HG03097 (cell line): ENCODE measurements around the gene RCBTB2.
A peak's percentile ranks its signal among the peaks of the same experiment; 100 is the strongest.

Experiments used
- ATAC-seq: cut with Tn5 transposase; IDR thresholded peaks from one replicate; pipeline ENCODE4 v1.9.1; 2021; ENCODE audit not compliant: unreplicated experiment, low FRiP score

RCBTB2 gene

DNA sequence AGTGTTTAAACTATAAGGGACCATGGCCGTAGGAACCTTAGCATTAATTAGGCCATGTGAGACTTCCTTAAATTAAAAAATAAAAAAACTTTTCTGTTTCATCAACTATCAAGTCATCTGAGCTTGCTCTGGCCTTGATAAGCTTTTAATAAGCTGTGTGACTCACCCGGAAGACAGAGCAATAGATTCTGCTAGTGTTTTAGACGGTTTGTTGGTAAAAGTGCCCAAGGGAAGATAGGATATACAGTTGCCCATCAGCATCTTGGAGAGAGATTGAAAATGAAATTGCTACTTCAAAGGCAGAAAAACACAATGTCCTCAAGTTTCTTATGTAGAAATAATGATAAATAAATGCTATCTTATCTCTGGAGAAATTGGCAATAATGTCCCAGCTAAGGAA lies 31.2 kb upstream of the RCBTB2 start:
- ATAC-seq, result no peak

DNA sequence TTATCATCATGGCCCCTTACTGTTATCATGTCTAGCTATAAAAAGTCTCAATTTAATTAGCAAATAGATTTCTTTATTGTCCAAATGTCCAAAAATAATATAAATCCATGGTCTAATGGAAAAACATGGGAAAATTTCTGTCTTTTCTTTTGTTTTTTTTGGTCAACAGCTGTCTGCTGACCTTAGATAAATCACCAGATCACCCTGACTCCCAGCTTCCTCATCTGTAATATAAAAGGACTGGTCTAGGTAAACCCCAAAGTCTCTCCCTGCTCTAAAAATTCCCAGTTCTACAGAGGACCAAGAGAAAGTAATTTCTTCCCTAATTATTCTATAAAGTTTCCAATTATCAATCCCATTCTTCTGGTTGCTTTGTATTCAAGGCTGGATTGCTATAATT lies 30.7 kb upstream of the RCBTB2 start:
- ATAC-seq, result no peak

DNA sequence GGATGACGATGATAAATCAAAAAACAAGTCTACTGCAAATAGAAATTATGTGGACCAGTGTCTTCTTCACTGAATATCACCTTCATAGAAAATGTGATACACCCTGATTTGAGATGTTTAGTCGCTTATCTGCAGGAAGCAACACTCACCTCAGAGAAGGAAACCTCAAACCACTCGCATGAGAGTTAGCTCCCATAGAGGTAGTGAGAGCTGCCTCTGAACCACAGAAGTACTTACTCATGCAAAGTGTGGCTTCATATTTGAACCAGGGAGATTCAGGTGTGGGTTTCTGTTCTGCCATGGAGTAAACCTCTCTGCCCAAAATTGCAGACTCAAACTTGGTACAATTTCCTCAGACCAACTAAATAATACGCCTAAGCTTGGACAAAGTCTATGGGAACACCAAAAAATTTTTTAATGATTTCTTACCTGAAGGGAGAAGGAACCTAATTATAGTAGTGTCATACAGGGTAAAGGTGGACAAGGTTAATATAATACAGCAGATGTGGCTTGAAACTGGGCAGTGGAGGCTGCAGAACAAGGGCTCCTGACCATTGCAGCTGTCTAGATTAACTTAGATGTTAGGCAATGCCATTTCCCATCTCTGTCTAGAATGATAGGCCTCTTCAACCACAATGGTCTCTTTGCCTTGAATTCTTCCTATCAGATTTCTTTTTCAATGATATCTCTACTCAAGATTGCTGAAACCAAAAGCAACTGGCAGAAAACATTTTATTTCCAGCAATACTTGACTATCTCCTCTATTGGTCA lies 29.6 kb upstream of the RCBTB2 start:
- ATAC-seq, result peak; percentile 94

DNA sequence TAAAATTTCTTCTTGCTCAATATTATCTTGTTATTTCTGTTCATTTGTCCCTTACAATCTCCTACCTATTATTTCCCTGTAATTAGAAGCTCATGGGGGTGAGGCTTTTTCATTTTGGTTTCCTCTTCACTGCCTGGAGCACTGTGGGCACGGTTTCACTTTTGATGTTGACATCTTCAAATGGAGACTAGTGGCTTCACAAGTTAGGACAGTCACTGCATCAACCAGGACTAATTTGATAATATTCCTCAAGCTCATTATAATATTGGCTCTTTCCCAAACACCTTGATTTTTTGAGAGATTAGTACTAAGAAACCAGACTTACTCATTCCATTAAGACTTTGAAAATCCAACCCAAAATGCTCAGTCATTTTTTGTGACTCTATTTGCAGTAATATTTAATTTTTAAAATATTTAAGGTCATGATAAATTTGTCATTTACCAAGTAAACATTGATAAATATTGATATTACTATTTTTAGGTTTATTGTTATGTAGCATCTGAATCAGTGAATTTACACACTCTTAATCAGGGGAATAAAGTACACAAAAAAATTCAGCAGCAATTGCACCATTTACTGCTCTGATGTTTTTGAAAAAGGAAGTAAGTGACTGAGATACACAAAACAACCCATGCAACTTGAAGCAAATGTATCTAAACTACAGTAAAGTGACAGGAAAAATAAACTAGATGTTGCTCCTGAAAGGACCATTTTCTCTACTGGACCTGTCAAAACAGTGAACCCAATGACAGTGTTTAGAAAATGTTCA lies 28.8 kb upstream of the RCBTB2 start:
- peak; percentile 15 for ATAC-seq

DNA sequence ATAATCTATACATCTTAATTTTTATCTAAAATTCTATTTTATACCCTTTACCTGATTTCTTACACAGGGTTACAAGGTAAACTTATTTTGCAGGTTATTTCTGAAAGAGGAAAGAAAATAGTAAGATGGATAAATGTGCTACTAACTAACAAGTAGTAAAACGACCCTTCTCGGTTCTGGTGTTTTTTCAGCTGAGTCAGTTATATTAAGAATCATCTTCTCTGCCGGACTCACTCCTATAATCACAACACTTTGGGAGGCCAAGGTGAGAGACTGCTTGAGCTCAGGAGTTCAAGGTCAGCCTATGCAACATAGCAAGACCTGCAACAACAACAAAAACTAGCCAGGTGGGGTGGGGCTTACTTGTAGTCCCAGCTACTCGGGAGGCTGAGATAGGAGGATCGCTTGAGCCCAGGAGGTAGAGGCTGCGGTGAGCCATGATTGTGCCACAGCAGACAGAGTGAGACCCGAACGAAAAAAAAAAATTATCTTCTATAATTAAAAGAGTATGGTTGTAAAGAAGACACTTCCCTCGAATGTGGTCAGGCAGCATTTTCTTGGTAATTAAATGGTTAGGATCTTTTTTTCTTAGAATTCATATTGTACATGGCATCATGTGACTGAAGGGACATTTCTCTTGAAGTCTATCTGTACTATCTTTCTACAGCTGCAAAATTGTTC lies 27.9 kb upstream of the RCBTB2 start:
- ATAC-seq, result no peak

DNA sequence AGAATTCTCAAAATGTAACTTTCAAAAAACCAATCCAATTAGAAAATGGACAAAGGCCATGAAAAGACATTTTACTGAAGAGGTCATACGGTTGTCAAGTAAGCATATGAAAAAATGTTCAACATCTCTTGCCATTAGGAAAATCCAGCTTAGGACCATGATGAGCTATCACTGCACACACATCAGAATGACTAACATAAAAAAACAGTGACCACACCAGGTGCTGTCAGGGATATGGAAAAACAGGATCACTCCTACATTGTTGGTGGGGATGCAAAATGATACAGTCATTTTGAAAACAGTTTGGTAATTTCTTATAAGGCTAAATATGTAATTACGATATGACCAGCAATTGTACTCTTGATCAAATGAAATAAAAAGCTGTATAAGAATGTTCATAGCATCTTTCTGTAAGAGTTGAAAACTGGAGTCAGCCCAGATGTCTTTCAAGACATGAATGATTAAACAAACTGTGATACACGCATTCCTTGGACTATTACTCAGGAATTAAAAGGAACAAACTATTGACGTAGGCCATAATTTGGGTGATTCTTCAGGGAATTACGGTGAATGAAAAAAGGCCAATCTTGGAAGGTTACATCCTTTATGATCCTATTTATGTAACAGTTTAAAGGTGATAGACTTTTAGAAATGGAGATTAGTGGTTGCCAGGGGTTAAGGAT lies 26.9 kb upstream of the RCBTB2 start:
- ATAC-seq, result no peak

DNA sequence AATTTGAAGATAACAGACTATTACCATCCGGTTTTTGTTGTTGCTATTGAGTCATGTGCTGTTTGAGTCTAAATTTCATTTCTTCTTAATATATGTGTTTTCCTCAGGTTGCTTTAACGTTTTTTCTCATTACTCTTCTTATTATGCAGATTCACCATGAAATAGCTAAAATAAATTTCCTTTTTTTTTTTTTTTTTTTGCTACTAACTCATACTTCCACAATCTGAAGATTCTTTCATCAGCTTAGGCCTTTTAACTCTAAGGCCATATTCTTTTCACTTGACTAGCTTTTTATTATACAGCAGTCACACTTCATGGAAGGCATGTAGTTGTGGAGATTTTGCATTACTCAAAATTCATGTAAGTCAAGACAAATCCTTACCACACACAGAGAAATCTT lies 23.9 kb upstream of the RCBTB2 start:
- ATAC-seq, result no peak

DNA sequence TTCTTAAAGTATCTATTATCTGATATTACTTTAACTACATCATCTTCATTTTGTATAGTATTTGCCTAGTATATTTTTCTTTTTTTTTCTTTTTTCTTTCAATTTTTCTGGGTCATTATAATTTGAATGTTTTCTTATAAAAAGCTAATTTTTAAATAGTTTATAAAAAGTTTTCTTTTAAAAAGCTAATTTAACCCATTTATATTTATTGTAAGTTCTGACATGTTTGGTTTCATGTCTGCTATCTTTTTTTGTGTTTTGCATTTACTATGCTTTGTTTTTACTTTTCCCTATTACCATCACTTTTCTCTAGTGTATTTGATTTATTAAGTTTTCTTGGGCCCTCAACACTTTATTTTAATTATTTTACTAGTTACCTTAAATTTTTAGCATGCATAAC lies 22.6 kb upstream of the RCBTB2 start:
- ATAC-seq, result no peak

DNA sequence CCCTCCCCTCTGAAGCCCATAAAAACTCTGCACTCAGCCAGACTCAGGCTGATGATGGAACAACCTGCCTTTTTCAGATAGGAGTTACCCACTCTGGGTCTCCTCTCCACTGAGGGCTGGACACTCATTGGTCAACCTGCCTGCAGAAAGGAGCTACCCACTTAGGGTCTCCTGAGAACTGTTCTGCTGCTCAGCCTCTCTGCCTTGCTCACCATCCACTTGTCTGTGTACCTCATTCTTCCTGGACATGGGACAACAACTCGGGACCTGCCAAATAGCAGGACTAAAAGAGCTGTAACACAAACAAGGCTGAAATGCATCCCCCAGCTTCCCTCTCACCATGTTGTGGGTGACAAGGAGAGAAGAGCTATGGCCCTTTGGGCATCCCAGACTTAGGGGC lies 18.4 kb upstream of the RCBTB2 start:
- no peak for ATAC-seq

DNA sequence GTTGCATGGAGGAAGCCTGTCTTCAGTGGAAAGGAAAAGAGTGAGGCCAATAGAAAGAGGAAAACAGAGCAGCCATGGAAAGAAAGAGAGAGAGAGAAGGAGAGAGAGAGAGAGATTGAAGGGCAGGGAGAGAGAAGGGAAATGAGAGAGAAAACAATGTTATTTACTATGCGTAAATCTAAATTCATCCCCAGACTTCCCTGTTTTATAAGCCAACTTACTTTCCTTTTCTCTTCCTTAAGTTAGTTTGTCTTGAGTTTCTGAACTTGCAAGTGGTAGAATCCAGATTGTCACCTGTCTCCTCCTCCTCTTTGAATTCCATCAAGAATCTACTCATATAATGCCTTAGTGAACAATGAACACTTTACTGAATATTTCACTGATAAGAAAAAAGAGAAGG lies 16.8 kb upstream of the RCBTB2 start:
- ATAC-seq, result no peak

DNA sequence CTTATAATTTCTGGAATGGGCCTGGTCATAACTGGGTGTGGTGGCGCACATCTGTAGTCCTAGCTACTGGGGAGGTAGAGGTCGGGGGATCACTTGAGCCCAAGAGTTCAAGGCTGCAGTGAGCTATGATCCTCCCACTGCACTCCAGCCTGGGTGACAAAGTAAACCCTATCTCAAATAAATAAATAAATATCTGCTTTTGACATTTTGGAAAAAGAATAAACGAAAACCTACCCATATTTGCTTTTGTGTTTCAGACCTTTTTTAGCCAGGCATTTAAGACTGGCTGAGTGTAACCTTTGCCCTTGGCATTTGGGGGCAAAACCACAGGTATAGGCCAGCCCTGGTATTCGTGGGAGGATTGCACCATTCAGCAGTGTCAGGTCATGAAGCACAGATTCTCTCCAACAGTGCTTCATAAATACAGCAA lies 14.8 kb upstream of the RCBTB2 start:
- ATAC-seq, result no peak

DNA sequence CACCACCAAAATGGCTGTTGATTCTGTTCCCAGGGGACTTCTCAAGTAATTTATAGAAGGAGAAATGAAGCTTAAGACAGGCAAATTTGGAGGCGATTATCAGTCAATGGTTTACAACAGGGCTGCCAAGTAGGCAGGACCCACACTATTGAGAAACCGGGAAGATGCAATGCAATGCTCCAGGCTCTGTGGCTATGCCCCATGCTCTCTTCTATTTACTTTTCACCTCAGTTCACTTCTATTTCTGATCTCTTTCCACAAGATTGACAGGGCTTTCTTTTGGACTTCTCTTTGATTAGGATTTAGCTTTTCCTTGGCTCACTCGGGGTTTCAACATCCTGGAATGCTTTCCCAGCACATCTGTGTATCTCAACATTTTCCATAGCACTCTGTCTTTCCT lies 12.7 kb upstream of the RCBTB2 start:
- ATAC-seq, result no peak

DNA sequence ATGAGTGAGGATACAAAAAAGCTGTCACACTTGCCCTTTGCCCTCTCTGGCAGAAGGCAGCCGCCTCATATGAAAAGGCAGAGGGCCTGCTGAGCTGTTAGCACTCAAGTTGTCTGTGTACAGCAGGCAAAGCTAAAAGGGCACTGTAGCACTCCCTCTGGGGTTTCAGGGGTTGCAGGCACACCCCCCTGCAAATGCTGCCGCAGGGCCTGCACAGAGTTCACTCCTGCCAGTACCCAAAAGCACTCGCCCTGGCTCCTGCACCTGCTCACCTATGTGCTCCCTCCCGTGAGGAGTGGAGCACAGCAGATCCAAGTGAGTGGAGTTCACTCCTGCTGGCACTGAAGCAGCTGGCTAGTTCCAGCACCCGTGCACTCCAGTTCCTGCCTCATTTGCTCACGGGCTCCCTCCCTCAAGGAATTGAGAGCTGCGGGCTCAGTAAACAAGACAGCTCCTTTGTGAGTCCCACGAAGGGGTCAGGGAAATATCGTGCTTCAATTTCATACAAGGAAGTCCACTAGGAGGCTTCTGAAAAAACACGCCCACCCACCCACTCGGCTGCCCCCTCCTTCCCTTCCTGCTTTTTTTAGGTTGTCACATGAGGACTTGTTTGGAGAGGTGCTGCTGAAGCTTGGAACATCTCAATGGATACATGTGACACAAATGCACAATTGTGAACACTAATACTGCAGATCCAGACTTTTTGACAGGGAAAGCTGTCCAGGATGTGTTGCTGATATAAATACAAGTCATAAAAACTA lies 9.9 kb upstream of the RCBTB2 start:
- no peak for ATAC-seq

DNA sequence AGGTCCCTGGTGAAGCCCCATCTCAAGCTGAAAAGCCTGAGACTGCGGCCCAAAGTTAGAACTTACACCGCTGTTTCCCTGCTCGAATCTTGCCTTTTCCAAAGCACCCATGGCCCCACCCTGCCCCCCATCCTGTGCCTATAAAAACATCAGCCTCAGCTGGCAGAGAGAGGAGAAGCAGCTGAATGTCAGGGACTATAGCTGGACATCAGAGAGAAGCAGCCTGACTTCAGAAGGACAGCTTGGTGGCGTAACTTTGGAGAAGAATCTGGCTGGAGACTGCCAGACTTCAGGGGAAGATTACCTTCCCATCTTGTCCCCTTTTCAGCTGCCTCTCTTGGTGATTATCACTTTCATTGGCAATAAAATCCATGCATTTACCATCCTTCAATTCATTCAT lies 9.3 kb upstream of the RCBTB2 start:
- no peak for ATAC-seq

DNA sequence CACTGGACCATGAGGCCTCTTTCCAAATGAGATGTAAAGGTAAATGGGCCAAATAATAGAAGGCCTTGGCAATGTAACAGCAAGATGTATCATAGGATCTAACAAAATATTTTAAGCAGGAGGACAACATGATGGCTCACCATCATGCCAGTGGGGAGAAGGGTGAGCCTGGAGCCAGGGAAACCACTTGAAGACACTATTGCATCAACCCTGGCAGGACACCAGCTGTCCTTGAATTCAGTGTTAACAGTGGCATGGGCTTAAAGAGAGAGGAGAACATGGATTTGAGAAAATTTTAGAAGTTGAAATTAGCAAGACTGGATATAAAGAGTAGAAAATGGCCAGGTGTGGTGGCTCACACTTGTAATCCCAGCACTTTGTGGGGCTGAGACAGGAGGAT lies 6.7 kb upstream of the RCBTB2 start:
- no peak for ATAC-seq

DNA sequence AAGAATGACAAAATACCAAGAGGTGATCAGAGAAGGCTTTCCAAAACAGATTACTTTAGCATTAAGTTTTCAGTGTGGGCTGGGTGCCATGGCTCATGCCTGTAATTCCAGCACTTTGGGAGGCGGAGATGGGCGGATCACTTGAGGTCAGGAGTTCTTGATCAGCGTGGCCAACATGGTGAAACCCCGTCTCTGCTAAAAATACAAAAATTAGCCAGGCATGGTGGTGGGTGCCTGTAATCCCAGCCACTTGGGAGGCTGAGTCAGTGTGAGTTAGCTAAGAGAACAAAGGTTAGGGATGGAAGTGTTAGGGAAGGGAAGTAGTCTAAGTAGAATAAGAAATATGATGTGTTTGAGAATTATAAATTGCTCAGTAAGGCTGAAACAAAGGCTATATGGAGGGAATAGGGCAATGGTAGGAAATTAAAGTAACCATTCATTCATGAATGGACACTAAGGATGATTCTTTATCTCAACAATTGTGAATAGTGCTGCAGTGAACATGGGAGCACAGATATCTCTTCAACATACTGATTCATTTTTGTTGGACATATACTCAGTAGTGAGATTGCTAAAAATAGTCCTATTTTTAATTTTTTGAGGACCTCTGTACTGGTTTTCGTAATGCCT lies 3.9 kb upstream of the RCBTB2 start:
- ATAC-seq, result no peak

DNA sequence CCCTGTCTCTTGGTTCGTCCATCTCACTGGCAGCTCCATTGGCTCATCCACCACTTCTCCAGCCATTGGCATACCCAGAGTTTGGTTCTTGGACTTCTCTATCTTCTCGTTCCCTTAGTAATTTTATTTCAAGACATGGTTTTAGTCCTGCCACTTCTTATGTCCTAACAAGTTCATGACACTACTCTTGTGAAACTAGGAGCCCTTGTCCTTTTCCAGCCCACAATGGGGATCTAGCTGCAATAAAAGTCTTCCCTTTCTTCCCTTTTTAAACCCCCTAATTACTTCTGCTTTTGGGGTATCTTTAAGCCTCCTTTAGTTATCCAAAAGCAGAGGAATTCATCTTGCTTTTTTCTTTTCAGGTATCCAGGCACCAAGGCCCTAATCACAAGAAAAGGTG lies 2.9 kb upstream of the RCBTB2 start:
- ATAC-seq, result no peak

DNA sequence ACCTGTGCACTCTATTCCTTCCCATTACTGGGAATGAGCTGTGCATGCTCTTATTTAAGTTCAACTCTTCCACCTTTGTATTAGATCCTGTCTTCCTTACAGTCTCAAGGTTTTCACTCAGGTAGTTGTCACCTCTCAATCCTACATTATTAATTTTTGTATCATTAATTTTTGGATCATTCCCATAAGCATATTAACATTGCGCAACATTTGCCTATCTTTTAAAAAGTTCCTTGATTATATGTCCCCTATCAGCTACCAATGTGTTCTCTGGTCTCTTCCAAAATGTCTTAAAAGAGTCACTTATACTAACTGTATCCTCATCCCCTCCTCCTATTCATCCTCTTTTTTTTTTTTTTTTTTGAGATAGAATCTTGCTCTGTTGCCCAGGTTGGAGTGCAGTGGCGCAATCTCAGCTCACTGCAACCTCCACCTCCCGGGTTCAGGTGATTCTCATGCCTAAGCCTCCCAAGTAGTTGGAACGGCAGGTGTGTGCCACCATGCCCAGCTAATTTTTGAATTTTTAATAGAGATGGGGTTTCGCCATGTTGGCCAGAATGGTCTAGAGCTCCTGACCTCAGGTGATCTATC lies 2.1 kb upstream of the RCBTB2 start:
- no peak for ATAC-seq

DNA sequence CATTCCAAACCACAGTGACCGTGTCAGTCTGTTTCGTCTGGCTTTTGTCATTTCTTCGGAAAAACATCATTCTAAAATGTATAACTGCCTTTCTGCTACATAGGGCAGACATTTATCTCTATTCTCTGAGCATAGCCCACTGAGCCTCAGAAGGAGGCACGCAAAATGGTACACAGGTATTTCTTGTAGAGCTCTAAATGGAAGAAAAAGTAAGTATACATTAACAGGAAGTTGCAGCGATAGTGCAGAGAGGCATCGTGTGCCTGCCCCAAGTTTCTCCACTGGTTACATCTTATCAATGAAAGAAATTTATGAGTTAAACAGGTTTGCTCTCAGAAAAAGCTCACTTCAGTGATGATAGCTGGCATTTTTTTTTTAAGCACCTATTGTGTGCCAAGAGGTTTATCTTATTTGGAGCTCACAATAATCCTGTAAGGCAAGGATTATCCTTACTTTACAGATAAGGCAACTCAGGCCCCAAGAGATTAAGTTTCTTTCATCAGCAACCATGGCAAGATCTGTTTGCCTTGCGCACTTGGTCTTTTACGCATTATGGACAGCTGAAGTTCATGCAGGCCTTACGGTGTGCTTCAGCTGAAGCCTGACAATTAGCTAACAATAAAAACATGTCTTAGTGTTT lies 1.2 kb upstream of the RCBTB2 start:
- no peak for ATAC-seq
